Nephron (organoid): Measurements from ENCODE around the gene SARS1.
A peak's percentile ranks its signal among the peaks of the same experiment; 100 is the strongest.
"Not testable (repeated sequence)": the region's sequence is repeated elsewhere in the genome, so short reads cannot be mapped to it uniquely, and the experiment has no call there.

Experiments used
- H3K27ac Mint-ChIP-seq, 3 experiments: 2 replicates each; pipeline ENCODE4 v1.8.0; 2020; ENCODE audit warnings: mixed read lengths in 3 of 3, mild to moderate bottlenecking in 2 of 3, moderate library complexity in 1 of 3
- H3K27me3 Mint-ChIP-seq: 2 replicates; pipeline ENCODE4 v1.8.0; 2021; ENCODE audit warnings: low read depth, mild to moderate bottlenecking, moderate library complexity, mixed read lengths
- H3K36me3 Mint-ChIP-seq: 2 replicates; pipeline ENCODE4 v1.8.0; 2020; ENCODE audit warnings: low read depth, mixed read lengths
- H3K4me1 Mint-ChIP-seq: 2 replicates; pipeline ENCODE4 v1.8.0; 2020; ENCODE audit warnings: mixed read lengths
- H3K4me3 Mint-ChIP-seq, 3 experiments: 2 replicates each; pipeline ENCODE4 v1.8.0; 2020; ENCODE audit warnings: mild to moderate bottlenecking in 3 of 3, mixed read lengths in 3 of 3, moderate library complexity in 2 of 3
- H3K9me3 Mint-ChIP-seq: 2 replicates; pipeline ENCODE4 v1.8.0; 2020; ENCODE audit warnings: mixed read lengths
- CTCF ChIP-seq, 3 experiments: fragments of 200-600 bp; sonication (generic); IDR thresholded peaks; one replicate each; pipeline ENCODE4 v1.5.0; 2021; ENCODE audit warnings: antibody characterized with exemption in 3 of 3; ENCODE audit not compliant: unreplicated experiment in 3 of 3

Gene SARS1

GRCh38 chr1:109213824-109214693, at the start of gene SARS1:
Gene SARS1, plus strand, starts transcription at chr1:109213918. Its CDS starts 75 bp downstream, at chr1:109213993.
- H3K27me3 Mint-ChIP-seq, result no peaks in the 10 kb centered on the region
- peaks cover 38% of the 10 kb centered on the region for H3K4me1 Mint-ChIP-seq
- no peaks in the 10 kb centered on the region for H3K9me3 Mint-ChIP-seq
- no peak for TF ChIP-seq CTCF (IDR thresholded peaks at IDR 0.05; ENCODE audit: unreplicated experiment in 3 of 3)
- H3K36me3 Mint-ChIP-seq, result peaks cover 11% of the 10 kb centered on the region
- peak within 1 kb of the TSS; percentile 97 to 99 (median 98) for H3K4me3 Mint-ChIP-seq
- peak within 1 kb of the TSS; percentile 79 to 90 (median 89) for H3K27ac Mint-ChIP-seq

GRCh38 chr1:109164538-109164937, 49.2 kb upstream of the SARS1 start:
- TF ChIP-seq CTCF (IDR thresholded peaks at IDR 0.05; ENCODE audit: unreplicated experiment in 3 of 3), result no peak
- no peak overlapping the region for H3K27ac Mint-ChIP-seq
- peaks cover 28% of the 10 kb centered on the region for H3K4me1 Mint-ChIP-seq
- H3K36me3 Mint-ChIP-seq, result no peaks in the 10 kb centered on the region
- H3K27me3 Mint-ChIP-seq, result no peaks in the 10 kb centered on the region
- no peaks in the 10 kb centered on the region for H3K9me3 Mint-ChIP-seq
- H3K4me3 Mint-ChIP-seq, result no peak overlapping the region

- H3K4me3 Mint-ChIP-seq, result no peak overlapping the region
- no peak for TF ChIP-seq CTCF (IDR thresholded peaks at IDR 0.05; ENCODE audit: unreplicated experiment in 3 of 3)
- H3K9me3 Mint-ChIP-seq, result no peaks in the 10 kb centered on the region
- no peaks in the 10 kb centered on the region for H3K36me3 Mint-ChIP-seq
- H3K4me1 Mint-ChIP-seq, result peaks cover 25% of the 10 kb centered on the region
- peak overlapping the region in 2 of 3 experiments; percentile 35 to 72 for H3K27ac Mint-ChIP-seq
- peaks cover 7% of the 10 kb centered on the region for H3K27me3 Mint-ChIP-seq
Observed at GRCh38 chr1:109167001-109167506, 46.7 kb upstream of the SARS1 start.

- Mint-ChIP-seq H3K36me3 (no peaks in the 10 kb centered on the region), H3K4me3 (no peak overlapping the region), H3K4me1 (peaks cover 16% of the 10 kb centered on the region), H3K27ac (peak overlapping the region in 1 of 3 experiments; percentile 25), H3K9me3 (no peaks in the 10 kb centered on the region), H3K27me3 (peaks cover 7% of the 10 kb centered on the region)
- TF ChIP-seq CTCF (IDR thresholded peaks at IDR 0.05; ENCODE audit: unreplicated experiment in 3 of 3), result no peak
Observed at GRCh38 chr1:109170035-109170764, 43.5 kb upstream of the SARS1 start.

GRCh38 chr1:109171646-109172045, 42.1 kb upstream of the SARS1 start:
- Mint-ChIP-seq H3K4me1 (peaks cover 16% of the 10 kb centered on the region), H3K27ac (no peak overlapping the region), H3K4me3 (no peak overlapping the region), H3K9me3 (no peaks in the 10 kb centered on the region), H3K36me3 (no peaks in the 10 kb centered on the region), H3K27me3 (peaks cover 7% of the 10 kb centered on the region)
- no peak for TF ChIP-seq CTCF (IDR thresholded peaks at IDR 0.05; ENCODE audit: unreplicated experiment in 3 of 3)

- not testable (repeated sequence) for H3K9me3 Mint-ChIP-seq, H3K36me3 Mint-ChIP-seq, H3K27me3 Mint-ChIP-seq, H3K4me3 Mint-ChIP-seq, H3K4me1 Mint-ChIP-seq
- H3K27ac Mint-ChIP-seq, result peak overlapping the region in 2 of 3 experiments; percentile 5 to 61
Observed at GRCh38 chr1:109176349-109176748, 37.4 kb upstream of the SARS1 start.

- H3K4me3 Mint-ChIP-seq, H3K27me3 Mint-ChIP-seq, H3K36me3 Mint-ChIP-seq, H3K9me3 Mint-ChIP-seq: not testable (repeated sequence)
- H3K27ac Mint-ChIP-seq, result peak overlapping the region; percentile 85 to 95 (median 90)
- peaks cover 18% of the 10 kb centered on the region for H3K4me1 Mint-ChIP-seq
Observed at GRCh38 chr1:109180715-109181084, 33.0 kb upstream of the SARS1 start.
